Midbrain (tissue), 1 donor: Measurements from ENCODE around the gene AHRR.
"Not testable (repeated sequence)": the region's sequence is repeated elsewhere in the genome, so short reads cannot be mapped to it uniquely, and the experiment has no call there.

Experiments used
- DNase-seq: peaks from one replicate; lab custom pipeline; 2025; lab: John Stamatoyannopoulos, UW

AHRR gene

GRCh38 chr5:321230-321725 lies at the start of gene AHRR:
TSS of gene AHRR (plus strand) at chr5:321714. CDS start at chr5:343903, 22,189 bp downstream.
- peak; percentile 18 for DNase-seq

GRCh38 chr5:271828-272167 lies 49.7 kb upstream of the AHRR start:
- not testable (repeated sequence) for DNase-seq

- DNase-seq = not testable (repeated sequence)
Measured at GRCh38 chr5:273091-273490, 48.4 kb upstream of the AHRR start.

GRCh38 chr5:273491-273890 lies 48.0 kb upstream of the AHRR start:
- not testable (repeated sequence) for DNase-seq

- not testable (repeated sequence) for DNase-seq
Measured at GRCh38 chr5:274346-274745, 47.2 kb upstream of the AHRR start.

GRCh38 chr5:278646-279045 lies 42.9 kb upstream of the AHRR start:
- no peak for DNase-seq

GRCh38 chr5:279051-279665 lies 42.4 kb upstream of the AHRR start:
- not testable (repeated sequence) for DNase-seq

GRCh38 chr5:285991-286557 lies 35.4 kb upstream of the AHRR start:
- DNase-seq = no peak

GRCh38 chr5:290200-290599 lies 31.3 kb upstream of the AHRR start:
- DNase-seq = not testable (repeated sequence)

GRCh38 chr5:291345-291744 lies 30.2 kb upstream of the AHRR start:
- DNase-seq = not testable (repeated sequence)

- DNase-seq = not testable (repeated sequence)
Measured at GRCh38 chr5:294788-295187, 26.7 kb upstream of the AHRR start.

GRCh38 chr5:296207-296606 lies 25.3 kb upstream of the AHRR start:
- not testable (repeated sequence) for DNase-seq

GRCh38 chr5:296954-297353 lies 24.6 kb upstream of the AHRR start:
- DNase-seq = not testable (repeated sequence)

GRCh38 chr5:297448-297847 lies 24.1 kb upstream of the AHRR start:
- not testable (repeated sequence) for DNase-seq

- not testable (repeated sequence) for DNase-seq
Measured at GRCh38 chr5:297991-298736, 23.4 kb upstream of the AHRR start.

- no peak for DNase-seq
Measured at GRCh38 chr5:298737-299125, 22.8 kb upstream of the AHRR start.

- DNase-seq = not testable (repeated sequence)
Measured at GRCh38 chr5:299921-300320, 21.6 kb upstream of the AHRR start.

GRCh38 chr5:300691-301435 lies 20.7 kb upstream of the AHRR start:
- not testable (repeated sequence) for DNase-seq

GRCh38 chr5:302416-302815 lies 19.1 kb upstream of the AHRR start:
- not testable (repeated sequence) for DNase-seq

GRCh38 chr5:302966-303365 lies 18.5 kb upstream of the AHRR start:
- DNase-seq = no peak

- not testable (repeated sequence) for DNase-seq
Measured at GRCh38 chr5:303741-304140, 17.8 kb upstream of the AHRR start.

GRCh38 chr5:305050-305449 lies 16.5 kb upstream of the AHRR start:
- DNase-seq = no peak
